ENCODE results near the gene ZFYVE27.

- TF ChIP-seq POLR2AphosphoS5 (IDR thresholded peaks at IDR 0.05) (no peak), CTCF (IDR thresholded peaks at IDR 0.05) (no peak), POLR2A (IDR thresholded peaks at IDR 0.05) (no peak), EP300 (IDR thresholded peaks at IDR 0.05) (no peak)
Measured at GRCh38 chr10:97704341-97704740, 32.6 kb upstream of the ZFYVE27 start.

All from stomach (tissue), 4 donors.